ENCODE results near the gene DHX15.

The DHX15 gene

DNA sequence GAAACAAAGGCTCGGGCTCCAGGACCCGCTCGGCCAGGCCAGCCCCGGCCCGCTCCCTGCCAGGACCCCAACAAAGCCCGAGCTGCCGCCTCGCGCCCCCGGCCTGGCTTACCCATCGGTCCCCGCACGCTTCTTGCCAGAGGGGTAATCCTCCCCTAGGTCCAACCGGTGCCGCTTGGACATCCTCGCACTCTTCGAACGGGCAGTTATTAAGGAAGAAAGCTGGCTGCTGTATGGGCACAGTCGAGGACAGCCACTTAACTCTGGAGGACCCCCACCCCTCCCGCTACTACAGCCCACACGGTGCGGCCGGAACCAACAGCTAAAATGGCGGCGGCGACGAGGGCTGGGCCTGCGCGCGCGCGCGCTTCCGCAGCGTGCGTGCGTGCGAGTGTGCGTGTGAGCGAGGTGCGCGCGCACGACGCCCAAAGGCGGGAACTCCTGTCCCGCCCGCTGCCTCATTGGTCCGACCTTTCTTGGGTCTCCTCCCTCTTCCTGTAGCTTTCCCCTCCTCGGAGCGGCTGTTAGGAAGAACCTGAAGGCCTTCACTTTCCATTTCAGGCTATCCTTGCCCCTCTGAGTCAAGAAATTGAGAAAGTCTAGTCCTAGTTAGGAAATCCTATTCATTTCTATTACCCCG is at the start of gene DHX15:
Gene DHX15 (minus strand): TSS at position 344 of the 640 bp plus-strand sequence. CDS start 161 bp downstream, at position 183.
- peak; percentile 94 for DNase-seq

DNA sequence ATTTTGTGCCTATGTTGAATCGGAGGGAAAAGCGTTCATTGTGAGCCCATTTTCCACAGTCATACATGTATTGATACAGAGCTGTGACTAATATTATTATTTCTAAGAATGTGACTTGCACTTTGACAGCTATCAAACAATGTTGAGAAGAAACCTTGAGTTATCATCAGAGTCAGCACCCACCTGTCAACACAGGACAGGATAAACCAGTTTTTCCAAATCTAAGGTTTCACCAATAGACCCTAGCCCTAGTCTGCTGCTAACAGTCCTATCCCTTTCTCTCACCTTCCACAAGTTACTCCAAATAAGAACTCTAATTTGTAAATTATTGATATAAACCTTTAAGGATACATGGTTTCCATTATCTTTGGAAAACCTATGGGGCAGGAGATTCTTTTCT is 47.7 kb upstream of the DHX15 start:
- no peak for DNase-seq

DNA sequence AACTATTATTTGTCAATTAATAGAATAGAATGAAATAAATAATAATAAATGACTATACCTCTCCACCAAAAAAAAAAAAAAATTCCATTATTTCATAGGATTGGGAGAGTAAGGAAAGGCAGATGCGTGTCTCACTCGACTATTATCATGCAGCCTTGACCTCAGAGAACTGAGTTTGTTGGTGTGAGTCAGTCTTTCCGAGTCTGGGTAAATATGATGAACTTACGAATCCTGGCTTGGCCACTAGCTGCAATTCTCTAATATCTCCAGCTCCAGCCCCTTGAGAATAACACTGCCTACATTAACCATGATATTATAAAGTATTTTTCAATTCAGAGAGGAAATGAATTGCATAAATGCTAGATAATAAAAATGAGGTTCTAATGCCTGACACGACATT is 46.6 kb upstream of the DHX15 start:
- no peak for DNase-seq

DNA sequence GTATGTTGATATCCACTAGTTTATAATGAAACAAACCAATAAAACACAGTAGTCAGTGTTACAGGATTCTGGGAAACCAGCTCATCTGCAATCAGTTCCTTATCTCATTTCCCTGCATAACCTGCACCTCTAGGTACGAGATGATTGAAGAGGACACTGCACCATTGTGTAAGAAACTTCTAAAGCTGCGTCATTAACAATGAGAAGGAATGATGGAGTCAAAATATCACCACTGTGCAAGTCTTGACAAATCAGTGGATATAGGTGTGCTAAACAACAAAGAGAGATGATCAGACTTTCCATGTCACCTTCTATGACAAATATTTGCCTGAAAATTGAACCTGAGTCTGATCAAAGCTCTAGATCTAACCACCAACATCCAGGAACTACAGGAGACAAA is 40.7 kb upstream of the DHX15 start:
- no peak for DNase-seq

DNA sequence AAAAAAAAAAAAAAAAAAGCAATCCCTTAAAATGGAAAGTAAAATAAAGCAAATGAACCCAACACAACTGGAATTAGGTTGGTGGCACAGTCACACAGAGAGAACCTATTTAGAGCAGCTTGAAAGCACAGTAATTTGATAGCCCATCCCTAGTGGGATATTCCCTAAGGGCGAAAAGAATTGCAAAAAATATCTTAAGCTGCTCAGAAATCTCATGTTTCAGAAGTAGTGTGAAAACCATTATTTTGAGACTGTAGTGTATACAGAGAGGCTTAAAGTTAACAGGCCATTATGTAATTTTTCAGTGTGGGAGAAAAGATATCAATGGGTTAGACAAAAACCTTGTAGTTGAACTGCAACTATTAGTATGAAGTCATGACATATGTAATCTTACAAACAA is 40.0 kb upstream of the DHX15 start:
- DNase-seq, result no peak

DNA sequence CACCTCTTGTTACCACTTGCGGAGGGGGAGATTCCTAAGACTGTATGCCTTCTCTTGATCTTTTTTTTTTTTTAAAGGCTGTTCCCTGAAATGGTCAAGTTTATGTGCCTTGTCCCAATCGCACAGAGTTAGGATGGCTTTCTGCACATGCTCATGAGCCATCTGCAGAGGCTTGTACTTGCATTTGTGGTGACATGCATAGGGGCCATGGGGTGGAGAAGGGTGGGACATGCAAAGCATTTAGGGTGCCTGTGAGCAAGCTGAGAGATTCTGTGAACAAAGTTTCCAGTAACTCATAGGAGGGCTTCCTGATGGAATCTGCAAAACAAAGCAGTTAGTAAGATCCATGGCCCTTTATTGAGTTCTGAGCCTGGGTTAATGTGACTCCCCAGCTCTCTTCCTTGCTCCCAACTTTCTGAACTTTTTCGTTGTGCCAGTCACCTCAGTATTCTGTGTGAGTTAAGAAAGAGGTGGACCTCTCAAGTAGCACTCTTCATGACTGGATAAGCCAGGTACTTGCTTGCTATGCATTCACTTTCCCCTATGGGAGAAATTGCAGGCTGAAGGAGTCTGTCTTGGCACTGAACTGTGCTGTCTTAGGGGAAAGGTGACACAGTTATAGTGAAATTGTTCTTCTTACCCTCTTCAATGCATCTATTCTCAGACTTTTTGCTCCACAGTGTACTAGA is 37.9 kb upstream of the DHX15 start:
- no peak for DNase-seq

DNA sequence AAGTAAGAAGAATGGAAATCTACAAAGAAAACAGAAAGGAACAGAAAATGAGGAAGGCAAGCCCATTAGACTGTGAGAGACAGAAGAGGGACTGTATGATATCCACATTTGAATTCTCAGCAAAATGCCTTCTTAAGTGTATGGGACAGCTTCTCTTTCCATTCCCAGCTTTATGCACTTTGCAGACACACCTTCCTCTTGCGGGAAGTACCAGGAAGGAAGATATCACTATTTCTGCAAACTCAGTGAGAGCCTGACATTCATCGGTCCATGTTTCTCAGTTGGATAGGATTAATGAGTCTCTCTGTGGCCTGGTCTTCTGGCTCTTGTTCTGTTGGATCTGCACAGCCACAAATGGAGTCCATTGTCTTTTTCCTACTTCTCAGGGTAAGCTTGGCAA is 31.6 kb upstream of the DHX15 start:
- DNase-seq, result no peak

DNA sequence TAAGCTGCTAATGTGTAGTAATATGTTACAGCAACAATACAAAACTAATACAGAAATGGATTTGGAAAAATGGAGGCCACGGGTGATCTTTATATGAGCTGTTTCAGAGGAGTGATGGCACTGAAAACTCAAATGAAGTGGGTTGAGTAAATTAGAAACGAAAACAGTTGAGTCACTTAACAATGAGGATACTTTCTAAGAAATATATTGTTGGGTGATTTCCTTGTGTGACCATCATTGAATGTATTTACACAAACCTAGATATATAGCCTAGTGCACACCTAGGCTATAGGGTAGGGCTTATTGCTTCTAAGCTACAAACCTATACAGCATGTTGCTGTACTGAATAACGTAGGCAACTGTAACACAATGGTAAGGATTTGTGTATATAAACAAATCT is 30.5 kb upstream of the DHX15 start:
- DNase-seq, result no peak

DNA sequence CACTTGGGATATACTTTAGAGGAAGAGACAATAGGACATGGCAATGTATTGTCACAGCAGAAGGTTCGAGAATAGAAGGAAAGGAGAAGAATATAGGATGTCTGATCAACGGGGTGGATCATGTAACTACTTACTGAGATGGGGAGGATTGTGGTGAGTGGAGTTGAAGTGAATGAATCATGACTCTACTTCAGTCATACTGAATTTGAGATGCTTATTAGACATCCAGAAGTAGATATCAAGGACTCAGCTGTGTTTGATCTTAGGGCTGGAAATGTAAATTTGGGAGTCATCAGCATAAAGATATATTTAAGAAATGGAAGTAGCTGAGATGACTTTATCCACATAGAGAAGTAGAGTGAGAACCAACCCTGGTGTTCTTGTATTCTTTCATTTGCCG is 29.1 kb upstream of the DHX15 start:
- no peak for DNase-seq

DNA sequence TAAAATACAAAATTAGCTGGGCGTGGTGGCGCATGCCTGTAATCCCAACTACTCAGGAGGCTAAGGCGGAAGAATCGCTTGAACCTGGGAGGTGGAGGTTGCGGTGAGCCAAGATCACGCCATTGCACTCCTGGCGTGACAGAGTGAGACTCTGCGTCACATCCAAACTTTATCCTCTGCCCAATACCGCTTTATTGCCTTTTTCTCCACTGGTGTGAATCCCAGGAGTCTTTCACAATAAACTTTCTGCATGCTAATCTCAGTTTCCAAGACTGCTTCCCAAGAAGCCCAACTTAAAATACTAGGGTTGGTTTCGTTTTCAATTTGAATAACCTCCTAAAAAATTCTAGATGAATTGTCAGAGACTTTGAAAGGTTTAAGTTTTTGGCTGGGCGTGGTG is 27.2 kb upstream of the DHX15 start:
- DNase-seq, result no peak

DNA sequence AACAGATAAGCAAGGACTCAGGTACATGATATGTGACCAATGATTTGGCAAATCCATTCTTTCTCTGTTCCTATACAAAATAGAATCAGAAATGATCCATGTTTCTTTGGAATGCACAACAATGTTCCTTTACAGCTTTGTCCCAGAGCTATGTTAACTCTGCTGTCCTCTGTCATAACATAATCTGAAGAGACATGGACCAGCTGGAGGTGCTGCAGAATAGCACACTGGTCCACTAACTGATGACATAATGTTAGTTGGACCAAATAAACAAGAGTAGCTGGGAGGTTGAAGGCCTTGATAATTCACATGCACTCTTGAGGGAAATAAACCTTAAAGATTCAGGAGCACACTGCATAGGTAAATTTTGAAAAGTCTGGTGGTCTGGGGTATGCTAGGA is 23.0 kb upstream of the DHX15 start:
- no peak for DNase-seq

DNA sequence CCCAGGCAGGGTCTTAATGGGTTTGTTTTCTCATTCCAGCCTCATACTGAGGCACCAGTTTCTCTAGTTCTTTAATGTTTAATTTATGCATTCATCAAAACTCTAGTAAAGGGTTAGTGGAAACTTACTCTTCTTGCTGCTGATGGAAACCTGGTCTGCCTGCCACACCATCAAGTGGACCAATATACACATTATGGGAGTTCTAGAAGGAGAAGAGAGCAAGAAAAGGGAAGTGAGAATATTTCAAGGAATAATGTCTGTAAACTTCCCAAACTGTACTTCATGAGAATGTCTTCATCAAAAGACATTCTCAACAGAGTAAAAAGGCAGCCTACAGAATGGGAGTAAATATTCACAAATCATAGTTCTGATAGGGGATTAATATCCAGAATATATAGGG is 20.9 kb upstream of the DHX15 start:
- DNase-seq, result no peak

DNA sequence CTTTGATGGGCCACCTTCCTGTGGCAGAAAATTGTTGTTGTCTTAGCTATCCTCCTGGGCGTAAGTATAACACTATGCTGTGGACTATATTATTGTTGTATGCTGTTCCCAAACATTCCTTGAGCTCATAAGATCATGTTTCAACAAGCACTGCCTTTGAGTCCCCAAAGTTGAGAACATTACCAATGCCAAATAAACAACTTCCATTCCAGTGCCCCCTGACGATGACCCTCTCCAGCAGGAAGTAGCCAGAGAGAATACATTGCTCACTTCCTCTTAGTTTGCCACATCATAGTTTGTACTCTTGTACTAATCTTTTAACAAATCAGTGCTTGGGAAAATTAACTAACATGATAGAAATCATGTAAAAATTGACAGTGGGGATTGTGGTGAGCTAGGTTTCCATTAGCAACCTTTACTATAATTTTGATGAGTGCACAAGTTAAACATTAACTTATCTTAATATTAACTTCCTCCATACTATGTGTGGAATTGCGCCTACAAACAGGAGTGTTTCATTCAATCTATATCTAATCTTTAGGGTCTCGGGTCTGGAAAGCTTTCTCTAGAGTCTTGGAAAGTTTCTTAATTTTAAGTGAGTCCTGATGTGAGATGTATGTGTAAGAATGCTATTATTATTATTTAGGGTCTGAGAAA is 20.3 kb upstream of the DHX15 start:
- DNase-seq, result no peak

DNA sequence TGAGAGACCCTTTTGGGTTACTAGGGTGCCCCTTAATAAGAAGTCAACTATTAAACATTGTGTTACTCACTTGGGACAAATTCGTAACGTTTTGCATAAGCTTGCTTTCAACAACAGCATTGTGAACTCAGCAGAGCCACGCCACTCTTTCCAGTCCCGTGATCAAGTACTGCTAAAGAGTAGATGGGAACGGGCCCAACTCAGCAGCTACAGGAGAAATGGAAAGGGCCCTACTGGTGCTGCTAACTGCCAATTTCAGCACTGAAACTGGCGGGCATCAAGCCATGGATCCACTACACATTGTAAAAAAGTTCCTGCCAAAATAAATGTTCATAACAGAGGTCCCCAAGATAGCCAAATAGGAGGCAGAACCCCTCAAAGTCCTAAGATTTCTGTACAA is 19.0 kb upstream of the DHX15 start:
- DNase-seq, result no peak

DNA sequence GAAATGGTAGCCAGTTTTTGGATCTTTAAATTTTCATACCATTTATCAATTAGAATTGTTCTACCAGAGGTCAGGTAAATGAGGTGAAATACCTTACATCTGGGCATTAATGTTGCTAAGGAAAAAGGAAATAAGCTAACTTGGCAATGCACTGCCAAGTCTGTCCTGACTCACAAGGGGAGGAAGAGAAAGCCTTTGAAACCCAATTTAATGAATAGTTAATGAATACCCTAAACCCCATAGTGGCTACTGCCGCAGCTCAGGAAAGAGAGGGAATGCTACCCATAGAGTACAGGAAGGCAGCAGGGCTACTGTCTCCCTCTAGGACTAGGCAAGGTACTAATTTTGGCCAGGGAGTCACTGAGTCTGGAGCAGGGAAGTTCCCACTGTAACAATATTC is 16.8 kb upstream of the DHX15 start:
- DNase-seq, result no peak

DNA sequence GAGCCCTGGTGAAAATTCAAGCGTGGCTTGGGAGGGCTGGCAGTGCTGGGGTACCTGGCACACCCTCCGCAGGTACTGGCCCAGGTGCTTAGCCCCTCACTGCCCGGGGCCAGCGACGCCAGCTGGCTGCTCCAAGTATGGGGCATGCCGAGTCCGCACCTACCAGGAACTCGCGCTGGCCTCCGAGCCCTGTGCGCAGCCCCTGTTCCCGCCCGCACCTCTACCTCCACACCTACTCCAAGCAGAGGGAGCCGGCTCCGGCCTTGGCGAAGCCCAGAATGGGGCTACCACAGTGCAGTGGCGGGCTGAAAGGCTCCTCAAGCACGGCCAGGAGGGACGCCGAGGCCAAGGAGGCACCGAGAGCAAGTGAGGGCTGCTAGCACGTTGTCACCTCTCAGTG is 14.9 kb upstream of the DHX15 start:
- DNase-seq, result no peak

DNA sequence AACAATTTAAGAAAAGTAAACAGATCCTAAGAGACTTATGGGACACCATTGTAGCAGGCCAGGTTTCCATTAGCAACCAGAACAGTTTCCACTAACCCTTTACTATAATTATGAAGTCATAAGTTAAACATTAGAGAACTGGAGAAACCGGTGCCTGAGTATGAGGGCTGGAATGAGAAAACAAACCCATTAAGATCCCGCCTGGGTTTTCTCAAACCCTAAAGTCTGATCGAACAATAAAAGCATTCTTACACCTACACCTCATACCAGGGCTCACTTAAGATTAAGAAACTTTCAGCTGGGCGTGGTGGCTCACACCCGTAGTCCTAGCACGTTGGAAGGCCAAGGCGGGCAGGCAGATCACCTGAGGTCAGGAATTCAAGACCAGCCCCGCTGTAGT is 13.7 kb upstream of the DHX15 start:
- DNase-seq, result no peak

DNA sequence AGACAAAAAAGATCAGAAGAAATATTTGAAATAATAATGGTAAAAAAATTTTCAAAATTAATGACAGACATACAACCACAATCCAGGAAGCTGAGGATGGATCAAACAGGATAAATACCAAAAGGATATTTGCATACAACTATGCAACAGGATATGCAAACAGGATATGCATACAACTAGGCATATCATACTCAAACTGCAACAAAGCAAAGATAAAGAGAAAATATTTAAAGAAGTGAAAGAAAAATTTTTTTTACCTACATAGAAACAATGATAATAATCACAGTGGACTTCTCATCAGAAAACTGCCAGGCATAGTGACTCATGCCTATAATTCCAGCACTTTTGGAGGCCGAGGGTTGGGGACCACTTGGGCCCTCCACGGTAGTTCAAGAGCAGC is 11.3 kb upstream of the DHX15 start:
- no peak for DNase-seq

DNA sequence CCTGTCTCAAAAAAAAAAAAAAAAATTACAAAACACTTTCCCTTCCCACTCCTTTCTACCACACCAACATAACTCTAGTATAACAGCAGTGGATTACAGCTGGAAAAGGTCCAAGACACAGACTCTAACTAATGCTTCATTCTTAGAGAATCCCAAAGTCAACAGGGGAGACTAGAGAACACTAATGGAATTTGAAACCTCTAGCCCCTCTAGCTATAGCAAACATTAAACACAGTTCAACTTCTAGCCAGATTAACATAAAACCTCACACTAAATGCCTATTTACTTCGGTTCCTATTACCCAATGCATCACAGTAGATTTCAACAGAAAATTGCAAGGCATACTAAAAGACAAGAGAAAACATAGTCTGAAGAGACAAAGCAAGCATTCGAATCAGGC is 10.5 kb upstream of the DHX15 start:
- no peak for DNase-seq

DNA sequence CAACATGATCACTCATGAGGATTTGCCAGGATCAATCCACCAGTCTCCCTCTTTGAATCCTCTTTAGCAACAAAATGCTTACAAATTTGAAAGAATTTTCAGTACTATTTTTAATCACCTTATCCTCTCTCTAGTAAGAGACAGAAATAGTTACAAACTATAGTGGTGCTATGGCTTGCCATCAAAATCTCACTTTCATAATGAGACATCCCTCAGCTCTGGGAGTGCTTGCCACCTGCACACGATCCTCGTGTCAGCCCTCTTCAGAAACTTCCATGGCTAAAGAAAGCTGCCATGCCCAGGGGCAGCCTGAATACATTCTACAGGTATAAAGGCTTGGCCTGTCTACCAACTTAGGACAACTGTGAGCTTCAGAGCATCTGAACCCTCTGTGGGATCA is 5.1 kb upstream of the DHX15 start:
- DNase-seq, result no peak

DNA sequence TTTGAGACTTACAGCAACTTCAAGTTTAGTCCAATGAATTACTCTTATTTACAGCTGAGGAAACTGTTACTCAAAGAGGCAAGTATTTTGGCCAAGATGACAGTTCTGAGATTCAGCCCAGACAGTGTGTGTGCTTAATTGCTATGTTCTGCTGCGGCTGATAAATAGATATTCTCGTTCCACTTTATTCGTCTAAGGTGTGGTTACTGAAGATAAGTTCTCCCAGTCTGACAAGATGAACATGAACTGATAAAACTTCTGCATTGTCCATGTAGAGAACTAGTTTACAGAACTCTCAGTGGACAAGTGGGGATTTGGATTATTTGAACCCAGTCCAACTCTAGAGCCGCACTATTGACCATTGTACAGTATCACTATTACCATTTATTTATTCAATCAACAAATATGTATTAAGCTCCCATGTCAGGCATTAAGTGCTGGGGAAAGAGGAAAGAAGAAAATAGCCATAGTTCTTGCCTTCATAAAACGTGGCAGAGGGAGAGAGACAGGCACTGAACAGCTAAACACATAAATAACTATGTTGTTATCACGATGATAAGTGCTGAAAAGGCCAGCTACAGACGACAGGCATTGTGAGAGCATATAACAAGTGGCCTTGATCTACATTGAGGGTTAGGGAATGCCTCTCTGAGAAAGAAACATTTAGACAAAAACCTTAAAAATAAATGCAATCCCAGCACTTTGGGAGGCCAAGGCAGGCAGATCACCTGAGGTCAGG is 4.0 kb upstream of the DHX15 start:
- no peak for DNase-seq

DNA sequence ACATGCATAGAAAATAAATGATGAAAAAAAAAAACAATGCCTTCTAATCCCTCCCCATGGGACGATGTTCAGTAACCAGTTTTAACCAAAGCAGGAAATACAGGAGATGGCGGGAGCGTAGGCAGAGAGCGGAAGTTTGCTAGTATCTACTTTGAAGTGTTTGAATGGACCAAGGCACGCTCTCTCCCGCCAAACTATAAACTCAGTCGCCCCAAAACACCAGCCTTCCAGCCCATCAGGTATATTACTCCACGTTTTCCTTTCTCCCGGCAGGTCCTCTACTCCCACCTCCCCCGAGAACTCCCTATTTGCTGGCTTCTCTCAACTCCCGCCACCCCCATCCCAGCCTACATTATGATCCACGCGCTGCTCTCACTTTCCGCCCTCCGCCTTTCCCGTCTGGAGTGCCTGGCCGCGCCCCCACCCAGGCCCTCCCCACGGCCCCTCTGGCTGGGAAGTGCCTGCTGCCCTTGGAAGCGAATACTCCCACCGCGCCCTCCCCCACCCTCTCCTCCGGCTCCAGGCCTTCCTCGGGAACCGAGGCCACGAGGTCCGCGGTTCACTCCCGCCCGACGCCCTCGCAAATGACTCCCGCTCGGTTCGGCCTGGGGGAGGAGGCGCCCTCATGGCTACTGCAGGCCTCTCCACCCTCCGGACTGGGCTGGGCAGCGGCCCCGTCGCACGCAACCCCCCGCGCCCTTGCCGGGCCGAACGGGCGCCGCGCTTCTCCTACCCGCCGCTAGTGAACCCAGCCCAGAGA is 723 bp downstream of the DHX15 start:
- peak; percentile 40 for DNase-seq

DNA sequence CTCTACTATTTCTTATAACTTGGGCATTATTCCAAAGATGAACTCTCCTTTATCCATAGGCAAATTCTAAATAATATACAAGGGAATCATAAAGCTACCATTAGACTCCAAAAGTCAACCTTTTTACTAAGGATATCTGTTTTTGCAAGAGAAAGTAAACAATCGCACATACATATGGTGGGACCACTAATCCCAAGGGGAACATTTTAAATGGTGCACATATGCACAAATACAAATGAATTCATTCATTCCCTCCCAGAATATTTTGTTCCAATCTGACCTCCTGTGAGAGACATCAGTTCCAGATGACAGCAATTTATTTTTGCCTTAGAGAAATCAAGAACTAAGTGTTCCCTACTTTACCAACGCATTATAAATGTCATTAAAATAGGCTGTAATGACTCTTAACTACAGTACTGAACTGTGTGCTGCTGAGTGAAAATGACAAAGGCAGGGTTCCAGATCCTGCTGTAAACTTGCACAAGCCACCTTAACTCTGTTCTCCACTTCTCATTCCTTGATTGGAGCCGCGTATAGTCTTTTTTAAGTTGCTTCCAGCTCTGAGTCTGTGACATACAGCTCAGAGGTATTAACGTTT is 2.0 kb downstream of the DHX15 start:
- DNase-seq, result no peak
